ENCODE measurements around the gene PTPN12.

Gene PTPN12

GRCh38 chr7:77665161-77665560, 128.1 kb downstream of the PTPN12 start:
- no peak for DNase-seq

- DNase-seq: no peak
Observed at GRCh38 chr7:77667459-77668086, 130.5 kb downstream of the PTPN12 start.

GRCh38 chr7:77674878-77675277, 137.8 kb downstream of the PTPN12 start:
- no peak for DNase-seq

- no peak for DNase-seq
Observed at GRCh38 chr7:77679608-77680007, 142.5 kb downstream of the PTPN12 start.

- DNase-seq: no peak
Observed at GRCh38 chr7:77680266-77680665, 143.2 kb downstream of the PTPN12 start.

GRCh38 chr7:77684030-77684429, 146.9 kb downstream of the PTPN12 start:
- peak; percentile 84 for DNase-seq

- DNase-seq: no peak
Observed at GRCh38 chr7:77685233-77685632, 148.1 kb downstream of the PTPN12 start.

GRCh38 chr7:77687100-77687746, 150.1 kb downstream of the PTPN12 start:
- DNase-seq: no peak

GRCh38 chr7:77687747-77688144, 150.7 kb downstream of the PTPN12 start:
- DNase-seq: no peak
